Measurements from ENCODE around the gene LHFPL4.
"Not testable (repeated sequence)": the region's sequence is repeated elsewhere in the genome, so short reads cannot be mapped to it uniquely, and the experiment has no call there.

LHFPL4 gene

GRCh38 chr3:9553021-9553947, at the start of gene LHFPL4:
TSS of gene LHFPL4 (minus strand) at chr3:9553822. CDS start at chr3:9552679, 1,143 bp downstream.
- no peak for DNase-seq (ENCODE audit: low spot score)
- Histone ChIP-seq H3K4me3 (peak within 1 kb of the TSS; percentile 21), H3K27ac (no peak within 1 kb of the TSS)
- TF ChIP-seq CTCF (IDR thresholded peaks at IDR 0.05), result no peak

GRCh38 chr3:9602620-9603019, 49.0 kb upstream of the LHFPL4 start:
- no peak for DNase-seq (ENCODE audit: low spot score)
- H3K27ac ChIP-seq, result no peak overlapping the region
- no peak overlapping the region for H3K4me3 ChIP-seq
- TF ChIP-seq CTCF (IDR thresholded peaks at IDR 0.05), result no peak

GRCh38 chr3:9601006-9601581, 47.5 kb upstream of the LHFPL4 start:
- not testable (repeated sequence) for DNase-seq (ENCODE audit: low spot score); H3K27ac ChIP-seq
- H3K4me3 ChIP-seq, result peak overlapping the region; percentile 67

GRCh38 chr3:9600597-9600996, 47.0 kb upstream of the LHFPL4 start:
- no peak for TF ChIP-seq CTCF (IDR thresholded peaks at IDR 0.05)
- DNase-seq (ENCODE audit: low spot score), result no peak
- Histone ChIP-seq H3K4me3 (peak overlapping the region; percentile 67), H3K27ac (no peak overlapping the region)

GRCh38 chr3:9598783-9599387, 45.3 kb upstream of the LHFPL4 start:
- Histone ChIP-seq H3K27ac (no peak overlapping the region), H3K4me3 (no peak overlapping the region)
- TF ChIP-seq CTCF (IDR thresholded peaks at IDR 0.05), result no peak
- DNase-seq (ENCODE audit: low spot score), result no peak

- no peak overlapping the region for H3K4me3 ChIP-seq
- no peak for DNase-seq (ENCODE audit: low spot score)
- no peak overlapping the region for H3K27ac ChIP-seq
- no peak for TF ChIP-seq CTCF (IDR thresholded peaks at IDR 0.05)
Measured at GRCh38 chr3:9595877-9596276, 42.3 kb upstream of the LHFPL4 start.

GRCh38 chr3:9591781-9592180, 38.2 kb upstream of the LHFPL4 start:
- H3K27ac ChIP-seq; DNase-seq (ENCODE audit: low spot score); H3K4me3 ChIP-seq: not testable (repeated sequence)

Data from coronary artery (tissue), 2 donors.